ENCODE data around the gene POU4F2.

POU4F2 gene

GRCh38 chr4:146638786-146639505 is at the start of gene POU4F2:
POU4F2 (plus strand) TSS chr4:146638893; CDS start chr4:146639141, 248 bp downstream.
- H3K27me3 ChIP-seq (ENCODE audit: control insufficient read depth, insufficient read depth, low read length) = peaks cover 78% of the 10 kb centered on the region
- peaks cover 4% of the 10 kb centered on the region for H3K4me1 ChIP-seq (ENCODE audit: control insufficient read depth, insufficient read depth, low read length)
- no peak within 1 kb of the TSS for H3K4me3 ChIP-seq (ENCODE audit: low read length)
- H3K9me3 ChIP-seq (ENCODE audit: control insufficient read depth, low read length) = no peaks in the 10 kb centered on the region
- H3K9ac ChIP-seq (ENCODE audit: low read length) = no peak within 1 kb of the TSS
- no peaks in the 10 kb centered on the region for H3K36me3 ChIP-seq (ENCODE audit: control insufficient read depth, insufficient read depth, low read length)

GRCh38 chr4:146590801-146591200 is 47.9 kb upstream of the POU4F2 start:
- Histone ChIP-seq H3K4me1 (ENCODE audit: control insufficient read depth, insufficient read depth, low read length) (no peaks in the 10 kb centered on the region), H3K9ac (ENCODE audit: low read length) (no peak overlapping the region), H3K9me3 (ENCODE audit: control insufficient read depth, low read length) (no peaks in the 10 kb centered on the region), H3K4me3 (ENCODE audit: low read length) (no peak overlapping the region), H3K27me3 (ENCODE audit: control insufficient read depth, insufficient read depth, low read length) (no peaks in the 10 kb centered on the region), H3K36me3 (ENCODE audit: control insufficient read depth, insufficient read depth, low read length) (no peaks in the 10 kb centered on the region)

- H3K4me3 ChIP-seq (ENCODE audit: low read length) = no peak overlapping the region
- H3K9me3 ChIP-seq (ENCODE audit: control insufficient read depth, low read length) = no peaks in the 10 kb centered on the region
- H3K36me3 ChIP-seq (ENCODE audit: control insufficient read depth, insufficient read depth, low read length) = no peaks in the 10 kb centered on the region
- no peaks in the 10 kb centered on the region for H3K27me3 ChIP-seq (ENCODE audit: control insufficient read depth, insufficient read depth, low read length)
- H3K9ac ChIP-seq (ENCODE audit: low read length) = no peak overlapping the region
- H3K4me1 ChIP-seq (ENCODE audit: control insufficient read depth, insufficient read depth, low read length) = no peaks in the 10 kb centered on the region
Observed at GRCh38 chr4:146592019-146592418, 46.7 kb upstream of the POU4F2 start.

GRCh38 chr4:146632770-146633470 is 5.8 kb upstream of the POU4F2 start:
- no peak overlapping the region for H3K4me3 ChIP-seq (ENCODE audit: low read length)
- H3K9me3 ChIP-seq (ENCODE audit: control insufficient read depth, low read length) = no peaks in the 10 kb centered on the region
- peaks cover 60% of the 10 kb centered on the region for H3K27me3 ChIP-seq (ENCODE audit: control insufficient read depth, insufficient read depth, low read length)
- H3K4me1 ChIP-seq (ENCODE audit: control insufficient read depth, insufficient read depth, low read length) = no peaks in the 10 kb centered on the region
- H3K36me3 ChIP-seq (ENCODE audit: control insufficient read depth, insufficient read depth, low read length) = no peaks in the 10 kb centered on the region
- H3K9ac ChIP-seq (ENCODE audit: low read length) = no peak overlapping the region

- Histone ChIP-seq H3K4me3 (ENCODE audit: low read length) (no peak overlapping the region), H3K9me3 (ENCODE audit: control insufficient read depth, low read length) (no peaks in the 10 kb centered on the region), H3K9ac (ENCODE audit: low read length) (no peak overlapping the region), H3K36me3 (ENCODE audit: control insufficient read depth, insufficient read depth, low read length) (no peaks in the 10 kb centered on the region), H3K4me1 (ENCODE audit: control insufficient read depth, insufficient read depth, low read length) (peaks cover 4% of the 10 kb centered on the region), H3K27me3 (ENCODE audit: control insufficient read depth, insufficient read depth, low read length) (peaks cover 65% of the 10 kb centered on the region)
Observed at GRCh38 chr4:146633471-146633800, 5.3 kb upstream of the POU4F2 start.

- Histone ChIP-seq H3K9ac (ENCODE audit: low read length) (no peak overlapping the region), H3K36me3 (ENCODE audit: control insufficient read depth, insufficient read depth, low read length) (no peaks in the 10 kb centered on the region), H3K4me1 (ENCODE audit: control insufficient read depth, insufficient read depth, low read length) (peaks cover 4% of the 10 kb centered on the region), H3K9me3 (ENCODE audit: control insufficient read depth, low read length) (no peaks in the 10 kb centered on the region), H3K4me3 (ENCODE audit: low read length) (no peak overlapping the region), H3K27me3 (ENCODE audit: control insufficient read depth, insufficient read depth, low read length) (peaks cover 76% of the 10 kb centered on the region)
Observed at GRCh38 chr4:146634825-146635224, 3.9 kb upstream of the POU4F2 start.

GRCh38 chr4:146637621-146638332 is 916 bp upstream of the POU4F2 start:
- H3K27me3 ChIP-seq (ENCODE audit: control insufficient read depth, insufficient read depth, low read length) = peaks cover 85% of the 10 kb centered on the region
- no peaks in the 10 kb centered on the region for H3K9me3 ChIP-seq (ENCODE audit: control insufficient read depth, low read length)
- H3K4me1 ChIP-seq (ENCODE audit: control insufficient read depth, insufficient read depth, low read length) = peaks cover 4% of the 10 kb centered on the region
- no peak overlapping the region for H3K4me3 ChIP-seq (ENCODE audit: low read length)
- no peaks in the 10 kb centered on the region for H3K36me3 ChIP-seq (ENCODE audit: control insufficient read depth, insufficient read depth, low read length)
- no peak overlapping the region for H3K9ac ChIP-seq (ENCODE audit: low read length)

GRCh38 chr4:146638333-146638785 is 334 bp upstream of the POU4F2 start:
- Histone ChIP-seq H3K27me3 (ENCODE audit: control insufficient read depth, insufficient read depth, low read length) (peaks cover 83% of the 10 kb centered on the region), H3K9ac (ENCODE audit: low read length) (no peak overlapping the region), H3K36me3 (ENCODE audit: control insufficient read depth, insufficient read depth, low read length) (no peaks in the 10 kb centered on the region), H3K4me1 (ENCODE audit: control insufficient read depth, insufficient read depth, low read length) (peaks cover 4% of the 10 kb centered on the region), H3K4me3 (ENCODE audit: low read length) (no peak overlapping the region), H3K9me3 (ENCODE audit: control insufficient read depth, low read length) (no peaks in the 10 kb centered on the region)

GRCh38 chr4:146639506-146639932 is 826 bp downstream of the POU4F2 start:
- Histone ChIP-seq H3K27me3 (ENCODE audit: control insufficient read depth, insufficient read depth, low read length) (peaks cover 73% of the 10 kb centered on the region), H3K4me1 (ENCODE audit: control insufficient read depth, insufficient read depth, low read length) (peaks cover 4% of the 10 kb centered on the region), H3K4me3 (ENCODE audit: low read length) (no peak overlapping the region), H3K9ac (ENCODE audit: low read length) (no peak overlapping the region), H3K36me3 (ENCODE audit: control insufficient read depth, insufficient read depth, low read length) (no peaks in the 10 kb centered on the region), H3K9me3 (ENCODE audit: control insufficient read depth, low read length) (no peaks in the 10 kb centered on the region)

GRCh38 chr4:146640021-146640464 is 1.4 kb downstream of the POU4F2 start:
- H3K9me3 ChIP-seq (ENCODE audit: control insufficient read depth, low read length) = no peaks in the 10 kb centered on the region
- no peak overlapping the region for H3K4me3 ChIP-seq (ENCODE audit: low read length)
- peaks cover 67% of the 10 kb centered on the region for H3K27me3 ChIP-seq (ENCODE audit: control insufficient read depth, insufficient read depth, low read length)
- H3K4me1 ChIP-seq (ENCODE audit: control insufficient read depth, insufficient read depth, low read length) = peaks cover 4% of the 10 kb centered on the region
- H3K36me3 ChIP-seq (ENCODE audit: control insufficient read depth, insufficient read depth, low read length) = no peaks in the 10 kb centered on the region
- no peak overlapping the region for H3K9ac ChIP-seq (ENCODE audit: low read length)

GRCh38 chr4:146640465-146641061 is 1.9 kb downstream of the POU4F2 start:
- Histone ChIP-seq H3K4me1 (ENCODE audit: control insufficient read depth, insufficient read depth, low read length) (peaks cover 4% of the 10 kb centered on the region), H3K27me3 (ENCODE audit: control insufficient read depth, insufficient read depth, low read length) (peaks cover 63% of the 10 kb centered on the region), H3K4me3 (ENCODE audit: low read length) (no peak overlapping the region), H3K9ac (ENCODE audit: low read length) (no peak overlapping the region), H3K36me3 (ENCODE audit: control insufficient read depth, insufficient read depth, low read length) (no peaks in the 10 kb centered on the region), H3K9me3 (ENCODE audit: control insufficient read depth, low read length) (no peaks in the 10 kb centered on the region)

- no peak overlapping the region for H3K4me3 ChIP-seq (ENCODE audit: low read length)
- no peak overlapping the region for H3K9ac ChIP-seq (ENCODE audit: low read length)
- no peaks in the 10 kb centered on the region for H3K36me3 ChIP-seq (ENCODE audit: control insufficient read depth, insufficient read depth, low read length)
- peaks cover 4% of the 10 kb centered on the region for H3K4me1 ChIP-seq (ENCODE audit: control insufficient read depth, insufficient read depth, low read length)
- H3K9me3 ChIP-seq (ENCODE audit: control insufficient read depth, low read length) = no peaks in the 10 kb centered on the region
- peaks cover 61% of the 10 kb centered on the region for H3K27me3 ChIP-seq (ENCODE audit: control insufficient read depth, insufficient read depth, low read length)
Observed at GRCh38 chr4:146641762-146642161, 3.1 kb downstream of the POU4F2 start.
